Activated CD4-positive, alpha-beta T cell treated with anti-CD3 and anti-CD28 coated beads, Interleukin-2, amount 50 U/mL, for 1 hour (primary cell): ENCODE results near the gene C16orf78.
A peak's percentile ranks its signal among the peaks of the same experiment; 100 is the strongest.

ENCODE experiments used
- DNase-seq: peaks from one replicate; pipeline ENCODE4 v3.0.0-alpha.2; 2020

C16orf78 gene

DNA sequence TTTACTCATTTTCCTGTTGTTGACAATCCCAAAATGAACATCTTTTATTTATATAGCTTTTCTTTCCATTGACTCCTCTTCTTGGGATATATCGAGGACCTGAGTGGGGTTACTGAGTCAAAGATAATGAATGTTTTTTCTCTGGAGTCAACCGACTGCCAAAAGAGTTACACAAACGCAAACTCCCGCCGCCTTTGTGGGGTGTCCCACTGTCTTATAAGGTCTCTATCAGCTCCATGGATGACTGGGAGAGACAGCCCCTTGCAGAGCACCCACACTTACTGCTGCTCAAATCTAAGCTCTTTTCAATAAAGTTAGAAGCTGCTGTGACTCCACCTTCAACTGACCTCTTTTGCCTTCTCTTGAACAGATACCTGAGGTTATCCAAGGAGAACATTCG is 25.2 kb downstream of the C16orf78 start:
- no peak for DNase-seq

DNA sequence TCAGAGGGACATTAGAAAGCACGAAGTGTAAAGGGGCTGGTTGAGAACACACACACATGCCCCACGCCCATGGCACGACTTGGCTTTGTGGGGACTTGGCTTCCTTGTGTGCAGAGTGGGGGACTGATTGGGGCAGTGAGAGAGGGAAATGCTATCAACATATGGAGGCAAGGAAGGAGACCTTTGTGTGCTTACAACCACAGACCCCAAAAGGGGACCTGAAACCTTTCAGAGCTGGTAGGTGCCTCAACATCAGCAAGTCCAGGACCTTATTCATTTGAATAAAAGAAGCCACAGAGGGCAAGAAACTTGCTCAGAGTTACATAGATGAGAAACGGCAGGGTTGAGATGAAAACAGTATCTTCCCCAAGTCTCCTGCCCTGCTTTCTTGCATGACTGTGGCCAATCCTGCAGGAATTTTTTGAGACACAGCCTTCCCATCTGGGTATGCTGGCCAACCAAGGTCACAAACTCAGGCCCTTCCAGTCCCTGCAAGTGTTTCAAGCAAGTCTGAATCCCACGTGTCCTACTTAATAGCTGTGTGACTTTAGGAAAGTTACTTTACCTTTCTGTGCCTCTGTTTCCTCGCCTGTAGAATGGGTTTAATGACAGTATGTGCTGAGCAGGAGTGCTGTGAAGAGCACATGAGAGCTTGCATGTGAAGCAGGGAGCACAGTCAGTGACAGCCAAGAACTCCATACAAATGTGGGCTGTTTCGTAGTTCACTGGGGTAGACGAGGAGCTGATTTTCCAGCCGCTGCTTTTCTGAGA is 26.2 kb downstream of the C16orf78 start:
- DNase-seq, result no peak

DNA sequence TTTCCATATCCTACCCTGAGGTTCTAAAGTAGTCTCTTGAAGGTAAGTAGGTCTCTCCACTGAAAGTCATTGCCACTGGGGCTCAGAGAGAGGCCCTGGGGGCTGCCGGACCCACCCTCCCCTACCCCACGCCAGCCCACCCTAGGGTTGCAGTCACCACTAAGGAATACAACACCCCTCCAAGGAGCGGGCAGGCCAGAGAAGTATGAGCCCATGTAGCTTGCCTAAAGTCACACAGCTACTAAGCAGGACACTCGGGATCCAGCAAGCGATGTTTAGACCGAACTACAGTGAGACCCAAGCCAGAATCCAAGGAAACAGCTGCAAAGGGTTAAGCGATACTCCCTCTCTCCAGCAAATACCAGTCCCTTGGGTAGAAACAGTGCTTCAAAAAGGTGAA is 27.0 kb downstream of the C16orf78 start:
- no peak for DNase-seq

DNA sequence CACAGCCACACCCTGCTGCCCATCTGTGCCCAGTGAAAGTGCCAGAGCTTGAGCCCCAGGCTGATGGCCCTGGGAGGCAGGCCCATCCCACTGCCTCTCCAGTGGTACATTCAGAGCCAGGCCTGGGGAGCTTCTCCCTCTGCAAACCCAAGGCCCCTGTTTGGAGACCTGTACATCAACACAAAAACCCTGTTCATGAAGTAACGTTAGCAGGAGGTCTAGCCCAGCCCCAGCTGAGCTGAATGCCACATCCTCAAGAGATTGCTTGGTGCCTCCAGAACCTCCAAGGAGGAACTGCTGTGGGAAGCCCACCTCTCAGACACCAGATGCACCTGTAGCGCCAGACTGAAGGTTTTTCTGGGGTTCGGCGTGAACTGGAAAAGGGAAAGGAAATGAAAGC is 31.5 kb downstream of the C16orf78 start:
- no peak for DNase-seq

DNA sequence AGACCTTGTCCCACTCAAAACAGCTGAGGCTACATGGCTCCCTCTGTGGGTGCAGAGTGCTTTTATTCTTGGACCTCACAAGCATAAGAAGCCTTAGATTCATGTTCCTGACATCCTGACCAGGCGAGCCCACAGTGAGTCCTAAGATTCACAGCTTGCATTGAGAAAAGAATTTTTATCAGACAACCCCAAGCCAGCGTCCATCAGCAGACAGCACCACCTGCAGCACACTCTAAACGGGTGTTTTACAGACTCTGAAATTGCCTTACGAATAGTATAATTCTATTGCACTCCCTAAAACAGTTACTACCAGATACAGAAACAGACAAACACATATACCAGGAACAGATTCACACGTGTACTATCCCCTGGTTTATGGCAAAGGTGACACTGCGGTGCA is 31.9 kb downstream of the C16orf78 start:
- no peak for DNase-seq

- DNase-seq, result peak; percentile 64
Observed at GRCh38 chr16:49407873-49408550, 34.4 kb downstream of the C16orf78 start.

- no peak for DNase-seq
Observed at GRCh38 chr16:49409121-49409520, 35.5 kb downstream of the C16orf78 start.

GRCh38 chr16:49410226-49410625 is 36.6 kb downstream of the C16orf78 start:
- no peak for DNase-seq

DNA sequence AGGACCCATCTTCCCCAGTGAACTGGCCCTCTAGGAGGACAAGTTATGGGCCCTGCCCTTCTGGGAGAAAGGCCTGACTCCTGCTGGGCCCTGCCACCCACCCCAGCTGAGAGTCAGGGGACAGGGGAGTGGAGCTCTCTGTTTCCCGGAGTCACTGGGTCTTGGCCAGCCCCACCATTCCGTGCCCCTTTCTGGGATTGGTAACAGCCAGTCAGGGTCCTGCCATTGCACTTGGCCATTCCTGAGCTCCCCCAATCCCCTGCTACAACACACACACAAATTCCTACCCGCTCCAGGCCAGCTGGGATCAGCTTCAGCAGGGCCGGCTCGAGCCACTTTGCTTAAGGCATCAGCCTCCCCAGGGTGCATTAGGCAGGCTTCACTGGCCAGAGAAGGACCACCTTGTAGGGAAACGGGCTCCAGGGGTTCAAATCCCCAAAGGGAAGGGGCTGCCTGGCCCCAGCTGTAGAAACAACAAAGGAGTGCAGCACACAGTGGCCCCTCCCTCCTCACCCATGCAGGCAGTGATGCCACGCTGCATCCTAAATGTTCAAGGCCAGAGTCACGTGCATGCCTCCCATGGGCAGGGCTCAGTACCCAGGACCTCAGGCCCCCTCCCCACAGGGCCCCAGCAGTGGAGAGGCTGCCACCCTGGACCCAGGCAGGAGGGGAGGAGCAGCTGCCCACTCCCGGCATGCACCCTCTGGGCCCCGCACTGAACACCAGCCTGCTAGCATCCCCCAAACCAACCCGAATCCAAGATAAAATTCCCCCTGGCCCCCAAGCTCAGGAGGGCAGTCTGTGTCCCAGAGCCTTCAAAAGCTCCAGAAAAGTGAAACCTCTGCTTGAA is 37.7 kb downstream of the C16orf78 start:
- no peak for DNase-seq

DNA sequence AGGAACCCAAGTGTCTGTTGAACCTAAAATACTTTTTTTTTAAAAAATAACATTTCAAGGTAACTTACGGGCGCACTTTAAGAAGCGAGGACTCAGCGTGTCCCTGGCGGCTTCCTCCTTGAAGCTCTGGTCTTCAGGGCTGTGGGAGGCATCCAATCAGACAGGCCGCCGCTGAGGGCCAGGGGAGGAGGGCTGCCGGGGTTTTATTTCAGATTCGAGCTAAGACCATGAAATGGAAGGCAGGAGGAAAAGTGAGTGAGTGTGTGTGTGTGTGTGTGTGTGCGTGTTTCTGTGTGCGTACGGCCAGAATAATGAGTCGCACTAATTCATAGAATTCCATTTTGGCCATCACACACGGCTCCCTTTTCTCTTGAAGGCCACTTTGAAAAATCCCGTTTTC is 41.1 kb downstream of the C16orf78 start:
- no peak for DNase-seq

GRCh38 chr16:49415083-49415482 is 41.5 kb downstream of the C16orf78 start:
- DNase-seq, result no peak

GRCh38 chr16:49416001-49416675 is 42.5 kb downstream of the C16orf78 start:
- no peak for DNase-seq

DNA sequence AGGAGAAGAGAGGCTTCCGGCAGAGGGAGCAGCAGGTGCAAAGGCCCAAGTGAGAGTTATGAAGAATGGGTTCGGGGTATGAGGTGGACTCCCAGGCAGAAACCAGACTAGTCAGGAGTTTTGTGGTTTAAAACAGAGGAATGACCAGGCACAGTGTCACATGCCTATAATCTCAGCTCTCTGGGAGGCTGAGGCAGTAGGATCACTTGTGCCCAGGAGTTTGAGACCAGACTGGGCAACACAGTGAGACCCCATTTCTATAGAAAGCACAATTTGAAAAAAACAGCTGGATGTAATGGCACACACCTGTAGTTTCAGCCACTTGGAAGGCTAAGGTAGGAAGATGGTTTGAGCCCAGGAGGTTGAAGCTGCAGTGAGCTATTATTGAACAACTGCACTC is 43.8 kb downstream of the C16orf78 start:
- DNase-seq, result no peak

DNA sequence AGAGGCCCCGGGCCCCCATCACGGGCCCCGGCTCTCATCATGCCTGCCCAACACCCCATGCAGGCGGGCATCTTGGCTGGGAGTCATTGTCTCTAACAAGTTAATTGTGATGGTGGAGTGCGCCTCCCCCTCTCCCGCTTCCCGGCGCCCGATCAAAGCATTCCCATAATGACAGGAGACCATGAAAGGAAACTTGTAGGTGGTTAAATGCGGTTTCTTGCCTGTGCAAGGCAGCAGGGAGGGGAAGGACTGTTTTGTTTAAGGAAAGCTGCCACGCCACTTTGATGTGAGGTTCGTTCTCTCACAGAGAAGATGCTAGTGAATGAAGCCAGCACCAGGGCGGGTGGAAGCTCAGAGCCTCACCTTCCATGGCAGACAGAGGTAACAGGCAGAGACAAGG is 45.4 kb downstream of the C16orf78 start:
- no peak for DNase-seq

- DNase-seq, result no peak
Observed at GRCh38 chr16:49419862-49420261, 46.3 kb downstream of the C16orf78 start.

- DNase-seq, result no peak
Observed at GRCh38 chr16:49422896-49423295, 49.3 kb downstream of the C16orf78 start.

DNA sequence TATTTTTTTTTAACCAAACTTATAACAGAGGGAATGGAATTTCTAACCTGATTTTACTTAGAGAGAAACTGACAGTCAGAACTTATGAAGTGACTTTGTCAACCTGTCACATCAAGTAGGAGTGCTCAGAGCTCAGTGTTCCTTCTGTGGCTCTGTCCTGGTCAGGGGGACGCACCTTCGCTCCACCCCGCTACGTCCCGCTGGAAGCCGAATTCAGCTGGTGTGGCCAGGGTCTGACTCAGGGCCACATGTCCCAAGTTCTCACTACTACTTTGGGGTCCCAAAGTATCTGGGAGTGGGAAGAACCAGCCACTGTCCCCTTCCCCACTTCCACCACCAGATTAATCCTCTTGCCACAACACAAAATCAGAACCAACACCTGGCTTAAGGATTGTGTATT is 51.4 kb downstream of the C16orf78 start:
- DNase-seq, result no peak

GRCh38 chr16:49427771-49428170 is 54.2 kb downstream of the C16orf78 start:
- no peak for DNase-seq

DNA sequence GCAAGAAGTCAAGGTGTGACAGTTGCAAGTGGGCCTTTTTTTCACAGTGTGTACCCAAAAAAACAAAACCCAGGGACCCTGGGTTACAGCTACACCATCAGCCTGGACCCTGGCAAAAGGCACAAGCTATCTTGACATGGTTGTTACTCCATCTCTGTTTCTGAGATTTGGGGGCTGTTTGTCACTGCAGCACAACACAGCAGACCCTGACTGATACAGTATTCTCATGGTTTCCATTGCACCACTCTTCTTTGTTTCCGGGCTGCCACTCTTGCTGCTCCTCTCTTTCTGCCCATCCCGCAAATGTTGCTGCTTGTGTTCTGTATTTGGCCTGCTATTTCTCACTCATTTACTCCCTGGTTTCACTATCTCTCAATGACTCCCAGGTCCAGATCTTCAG is 55.2 kb downstream of the C16orf78 start:
- DNase-seq, result no peak

- no peak for DNase-seq
Observed at GRCh38 chr16:49431040-49431439, 57.4 kb downstream of the C16orf78 start.

DNA sequence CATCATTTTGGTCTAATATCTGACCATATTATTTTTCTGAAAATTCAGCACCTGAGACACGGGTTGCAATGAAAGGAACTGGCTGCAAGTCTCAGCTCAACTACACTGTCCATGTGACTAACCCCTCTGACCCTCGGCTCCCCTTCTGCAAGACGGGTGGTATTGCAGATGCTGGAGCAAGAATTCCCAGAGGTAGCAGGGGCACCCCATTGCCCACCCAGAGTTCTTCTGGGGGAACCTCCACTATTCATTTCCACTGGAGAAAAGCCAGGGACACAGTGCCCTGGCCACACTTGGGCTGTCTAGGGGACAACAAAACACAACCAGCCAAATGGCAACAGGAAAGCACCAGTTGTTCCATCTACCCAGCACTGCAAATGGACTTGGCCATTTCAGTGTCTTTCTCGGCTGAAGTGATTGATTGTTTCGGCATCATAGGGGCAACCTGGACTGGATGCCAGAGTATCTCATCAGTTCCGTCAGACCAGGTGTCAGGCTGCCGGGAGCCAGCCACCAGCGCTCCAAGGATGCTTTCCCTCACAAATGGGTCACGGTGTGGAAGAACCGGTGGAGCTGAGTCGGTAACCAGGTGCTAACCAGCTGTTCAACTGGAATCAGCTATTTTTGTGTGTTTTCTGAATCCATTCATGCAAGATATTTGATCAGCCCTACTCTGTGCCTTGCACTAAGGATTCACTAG is 58.1 kb downstream of the C16orf78 start:
- DNase-seq, result no peak

DNA sequence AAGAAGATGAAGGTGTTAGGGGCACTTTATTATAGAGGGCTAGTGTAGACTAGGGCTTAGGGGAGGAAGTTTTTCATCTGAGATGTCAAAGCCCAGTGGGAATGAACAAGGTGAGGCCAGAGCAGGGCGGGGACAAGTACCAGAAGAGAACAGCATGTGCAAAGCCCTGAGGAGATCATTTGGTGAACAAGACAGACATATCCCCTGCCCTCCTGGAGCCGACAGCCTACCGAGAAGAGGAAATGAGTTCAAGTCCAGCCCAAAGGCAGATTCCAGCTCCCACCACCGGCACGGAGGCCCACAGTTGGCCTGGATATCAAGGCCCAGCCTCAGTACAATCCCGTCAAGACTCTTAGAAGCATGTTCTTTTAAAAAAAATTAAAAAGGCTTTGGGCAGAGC is 61.1 kb downstream of the C16orf78 start:
- no peak for DNase-seq

DNA sequence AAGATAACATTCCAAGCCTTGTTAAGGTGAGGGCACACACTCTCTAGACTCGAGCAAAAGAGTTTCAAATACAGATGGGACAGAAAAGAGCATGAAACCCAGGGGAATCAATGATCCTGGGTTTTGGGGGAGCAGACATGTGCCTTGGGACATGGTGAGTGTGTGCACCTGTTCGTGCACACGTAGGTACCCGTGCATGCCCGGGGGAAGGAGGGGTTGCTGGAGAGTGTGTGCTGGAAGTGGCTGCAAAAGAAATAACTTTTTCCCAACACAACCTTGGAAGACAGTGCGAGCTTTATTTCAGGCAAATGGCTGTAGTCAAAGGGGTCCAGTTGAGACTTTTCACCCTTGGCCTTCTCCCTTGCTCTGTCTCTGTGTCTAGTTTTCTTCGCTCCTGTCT is 62.6 kb downstream of the C16orf78 start:
- DNase-seq, result no peak
